ENCODE results near the gene DMXL1. TPM values are rescaled to one million over a fixed set of nuclear protein-coding genes. Genes with fewer than 3 reads are reported as not detected.

DMXL1 gene
- total RNA-seq, 1 donor from 2014 or later = 45.5 TPM

DNA sequence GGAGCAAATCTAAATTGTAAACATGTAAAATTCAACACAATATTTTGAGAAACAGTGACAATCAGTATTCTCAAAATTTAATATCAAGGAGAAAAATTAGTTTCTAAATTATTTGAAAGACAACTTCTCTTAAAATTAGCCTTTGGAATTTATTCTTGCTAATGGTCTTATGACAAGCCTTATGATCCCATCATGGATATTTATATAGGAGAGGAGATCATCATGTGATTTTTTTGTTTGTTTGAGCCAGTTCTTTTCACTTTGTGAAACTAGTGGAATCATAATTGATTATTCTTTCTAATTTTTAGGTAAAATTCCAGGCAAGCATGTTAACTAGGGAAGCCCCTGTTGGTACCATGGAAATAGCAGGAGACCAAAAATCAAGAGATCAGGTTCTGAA is 24.7 kb downstream of the DMXL1 start:
- Histone ChIP-seq H3K9ac (no peak overlapping the region), H3K36me3 (no peaks in the 10 kb centered on the region), H3K79me2 (ENCODE audit: low read depth) (peaks cover 49% of the 10 kb centered on the region), H3K27ac (no peak overlapping the region), H3K4me1 (no peaks in the 10 kb centered on the region), H3F3A (ENCODE audit: low read depth) (no peaks in the 10 kb centered on the region), H3K27me3 (no peaks in the 10 kb centered on the region), H3K9me3 (ENCODE audit: low read depth) (no peaks in the 10 kb centered on the region), H3K4me3 (no peak overlapping the region), H3K4me2 (no peak overlapping the region), H2AFZ (replicated peaks) (no peak overlapping the region), H4K20me1 (ENCODE audit: low read depth) (no peaks in the 10 kb centered on the region)
- H3K4me1 Mint-ChIP-seq = no peaks in the 10 kb centered on the region
- H3K36me3 Mint-ChIP-seq = peaks cover 29% of the 10 kb centered on the region
- H3K9me3 Mint-ChIP-seq = peaks cover 18% of the 10 kb centered on the region
- no peak for DNase-seq (ENCODE audit: low spot score)
- peaks cover 2% of the 10 kb centered on the region for H3K27me3 Mint-ChIP-seq (ENCODE audit: insufficient read depth, low read depth)
- no peak overlapping the region for H3K27ac Mint-ChIP-seq
- no peak overlapping the region for H3K4me3 Mint-ChIP-seq
- TF ChIP-seq, protein P1, sequence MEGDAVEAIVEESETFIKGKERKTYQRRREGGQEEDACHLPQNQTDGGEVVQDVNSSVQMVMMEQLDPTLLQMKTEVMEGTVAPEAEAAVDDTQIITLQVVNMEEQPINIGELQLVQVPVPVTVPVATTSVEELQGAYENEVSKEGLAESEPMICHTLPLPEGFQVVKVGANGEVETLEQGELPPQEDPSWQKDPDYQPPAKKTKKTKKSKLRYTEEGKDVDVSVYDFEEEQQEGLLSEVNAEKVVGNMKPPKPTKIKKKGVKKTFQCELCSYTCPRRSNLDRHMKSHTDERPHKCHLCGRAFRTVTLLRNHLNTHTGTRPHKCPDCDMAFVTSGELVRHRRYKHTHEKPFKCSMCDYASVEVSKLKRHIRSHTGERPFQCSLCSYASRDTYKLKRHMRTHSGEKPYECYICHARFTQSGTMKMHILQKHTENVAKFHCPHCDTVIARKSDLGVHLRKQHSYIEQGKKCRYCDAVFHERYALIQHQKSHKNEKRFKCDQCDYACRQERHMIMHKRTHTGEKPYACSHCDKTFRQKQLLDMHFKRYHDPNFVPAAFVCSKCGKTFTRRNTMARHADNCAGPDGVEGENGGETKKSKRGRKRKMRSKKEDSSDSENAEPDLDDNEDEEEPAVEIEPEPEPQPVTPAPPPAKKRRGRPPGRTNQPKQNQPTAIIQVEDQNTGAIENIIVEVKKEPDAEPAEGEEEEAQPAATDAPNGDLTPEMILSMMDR (IDR thresholded peaks at IDR 0.05) = no peak
- TF ChIP-seq EZH2phosphoT487 (IDR thresholded peaks at IDR 0.05) (no peak), EZH2 (IDR thresholded peaks at IDR 0.05) (no peak)

DNA sequence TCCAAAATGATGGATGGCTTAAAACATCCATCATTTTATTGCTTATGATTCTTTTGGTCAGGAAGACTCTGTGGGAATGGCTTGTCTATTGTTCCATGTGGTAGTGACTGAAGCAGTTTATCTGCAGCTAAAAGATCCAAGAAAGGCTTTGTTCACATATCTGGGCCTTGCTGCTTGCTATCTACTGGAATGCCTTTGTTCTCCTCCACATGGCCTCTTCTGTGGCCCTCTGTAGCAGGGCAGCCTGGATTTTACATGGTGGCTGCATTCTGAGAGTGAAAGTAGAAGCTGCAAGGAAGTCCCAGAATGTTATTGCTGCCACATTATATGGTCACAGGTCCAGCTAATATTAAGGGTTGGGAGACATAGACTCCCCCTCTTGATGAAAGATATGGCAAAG is 35.1 kb downstream of the DMXL1 start:
- Mint-ChIP-seq H3K4me1 (peaks cover 5% of the 10 kb centered on the region), H3K27me3 (ENCODE audit: insufficient read depth, low read depth) (no peaks in the 10 kb centered on the region), H3K36me3 (peaks cover 23% of the 10 kb centered on the region), H3K27ac (peak overlapping the region; percentile 35), H3K9me3 (no peaks in the 10 kb centered on the region), H3K4me3 (no peak overlapping the region)
- Histone ChIP-seq H3K4me2 (peak overlapping the region; percentile 24), H3K36me3 (no peaks in the 10 kb centered on the region), H4K20me1 (ENCODE audit: low read depth) (no peaks in the 10 kb centered on the region), H3K27me3 (no peaks in the 10 kb centered on the region), H3K9ac (no peak overlapping the region), H3K79me2 (ENCODE audit: low read depth) (no peaks in the 10 kb centered on the region), H2AFZ (replicated peaks) (peak overlapping the region; percentile 61), H3F3A (ENCODE audit: low read depth) (no peaks in the 10 kb centered on the region), H3K9me3 (ENCODE audit: low read depth) (no peaks in the 10 kb centered on the region), H3K4me1 (peaks cover 8% of the 10 kb centered on the region), H3K27ac (no peak overlapping the region), H3K4me3 (no peak overlapping the region)
- no peak for TF ChIP-seq EZH2phosphoT487 (IDR thresholded peaks at IDR 0.05)
- peak; percentile 67 for DNase-seq (ENCODE audit: low spot score)

DNA sequence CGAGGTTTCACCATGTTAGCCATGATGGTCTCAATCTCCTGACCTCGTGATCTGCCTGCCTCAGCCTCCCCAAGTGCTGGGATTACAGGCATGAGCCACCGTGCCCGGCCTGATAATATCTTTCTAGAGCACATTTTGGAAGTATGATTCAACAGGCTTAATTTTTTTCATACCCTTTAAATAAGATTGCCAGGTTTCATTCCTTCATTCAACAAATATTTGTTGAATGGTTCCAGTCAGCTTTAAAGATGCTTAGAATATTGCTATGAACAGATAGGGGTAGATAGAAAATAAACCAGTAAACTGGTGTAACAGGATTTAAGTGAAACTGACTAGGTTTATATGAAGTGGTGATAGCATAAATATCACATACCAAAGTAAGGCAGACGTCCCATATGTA is 41.3 kb downstream of the DMXL1 start:
- Mint-ChIP-seq H3K4me1 (no peaks in the 10 kb centered on the region), H3K36me3 (peaks cover 19% of the 10 kb centered on the region), H3K27ac (no peak overlapping the region), H3K9me3 (no peaks in the 10 kb centered on the region), H3K27me3 (ENCODE audit: insufficient read depth, low read depth) (no peaks in the 10 kb centered on the region), H3K4me3 (no peak overlapping the region)
- Histone ChIP-seq H3F3A (ENCODE audit: low read depth) (no peaks in the 10 kb centered on the region), H3K4me3 (no peak overlapping the region), H3K27me3 (no peaks in the 10 kb centered on the region), H4K20me1 (ENCODE audit: low read depth) (no peaks in the 10 kb centered on the region), H3K36me3 (no peaks in the 10 kb centered on the region), H3K9ac (no peak overlapping the region), H3K4me2 (no peak overlapping the region), H3K27ac (no peak overlapping the region), H2AFZ (replicated peaks) (no peak overlapping the region), H3K79me2 (ENCODE audit: low read depth) (no peaks in the 10 kb centered on the region), H3K4me1 (no peaks in the 10 kb centered on the region), H3K9me3 (ENCODE audit: low read depth) (no peaks in the 10 kb centered on the region)
- TF ChIP-seq EZH2phosphoT487 (IDR thresholded peaks at IDR 0.05) = no peak
- TF ChIP-seq, protein P1 (IDR thresholded peaks at IDR 0.05) = no peak
- no peak for TF ChIP-seq EZH2 (IDR thresholded peaks at IDR 0.05)
- DNase-seq (ENCODE audit: low spot score) = no peak

DNA sequence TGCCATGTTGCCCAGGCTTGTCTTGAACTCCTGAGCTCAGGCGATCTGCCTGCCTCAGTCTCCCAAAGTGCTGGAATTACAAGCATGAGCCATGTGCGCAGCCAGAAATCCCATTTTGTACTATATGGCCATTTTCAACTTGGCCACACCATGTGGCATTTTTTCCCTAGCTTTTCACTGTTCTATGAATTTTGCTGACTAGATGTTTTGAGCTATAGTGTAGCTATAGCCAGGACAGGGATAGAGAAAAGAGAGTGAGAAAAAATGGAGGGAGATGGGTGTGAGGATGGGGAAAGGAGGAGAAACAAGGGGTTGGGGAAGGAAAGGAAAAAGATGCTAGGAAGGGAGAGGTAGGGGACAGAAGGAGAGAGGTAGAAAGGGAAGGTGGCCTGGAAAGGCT is 46.4 kb downstream of the DMXL1 start:
- no peak overlapping the region for H3K4me2 ChIP-seq

More for the DNA sequence above, 46.4 kb downstream of the DMXL1 start:
- H3K4me1 Mint-ChIP-seq = no peaks in the 10 kb centered on the region
- no peak overlapping the region for H2AFZ ChIP-seq (replicated peaks)
- peaks cover 7% of the 10 kb centered on the region for H3K9me3 Mint-ChIP-seq
- no peak for DNase-seq (ENCODE audit: low spot score)
- H3K79me2 ChIP-seq (ENCODE audit: low read depth) = no peaks in the 10 kb centered on the region
- H3K9ac ChIP-seq = no peak overlapping the region
- H4K20me1 ChIP-seq (ENCODE audit: low read depth) = no peaks in the 10 kb centered on the region
- peaks cover 3% of the 10 kb centered on the region for H3K27me3 Mint-ChIP-seq (ENCODE audit: insufficient read depth, low read depth)
- no peaks in the 10 kb centered on the region for H3K27me3 ChIP-seq
- TF ChIP-seq EZH2 (IDR thresholded peaks at IDR 0.05) (no peak), EZH2phosphoT487 (IDR thresholded peaks at IDR 0.05) (no peak)
- H3K4me3 ChIP-seq = no peak overlapping the region
- H3K9me3 ChIP-seq (ENCODE audit: low read depth) = no peaks in the 10 kb centered on the region
- H3K4me1 ChIP-seq = no peaks in the 10 kb centered on the region
- H3K27ac ChIP-seq = no peak overlapping the region
- H3K27ac Mint-ChIP-seq = no peak overlapping the region
- H3K4me3 Mint-ChIP-seq = no peak overlapping the region
- no peaks in the 10 kb centered on the region for H3F3A ChIP-seq (ENCODE audit: low read depth)
- no peaks in the 10 kb centered on the region for H3K36me3 ChIP-seq
- H3K36me3 Mint-ChIP-seq = peaks cover 26% of the 10 kb centered on the region
